Left ventricle myocardium inferior (tissue), 1 donor: Measurements from ENCODE around the gene SEMA4C. TPM values are rescaled to one million over a fixed set of nuclear protein-coding genes. Genes with fewer than 3 reads are reported as not detected.

ENCODE experiments used
- DNase-seq: peaks from one replicate; pipeline ENCODE4 v3.0.0-alpha.2; 2020
- H3K27ac ChIP-seq: fragments of 200-600 bp; replicated peaks from 2 replicates; pipeline ENCODE4 v1.8.0; 2021
- H3K27me3 ChIP-seq: fragments of 200-600 bp; 2 replicates; pipeline ENCODE4 v1.8.0; 2021; ENCODE audit warnings: low read depth
- H3K36me3 ChIP-seq: fragments of 200-600 bp; 2 replicates; pipeline ENCODE4 v1.8.0; 2021
- H3K4me1 ChIP-seq: fragments of 200-600 bp; 2 replicates; pipeline ENCODE4 v1.8.0; 2021
- H3K4me3 ChIP-seq: fragments of 200-600 bp; 2 replicates; pipeline ENCODE4 v1.8.0; 2021; ENCODE audit warnings: mild to moderate bottlenecking, moderate library complexity
- H3K9me3 ChIP-seq: fragments of 200-600 bp; replicated peaks from 2 replicates; pipeline ENCODE4 v1.8.0; 2021
- intact Hi-C: fragments of 100-400 bp; cut with micrococcal nuclease; formaldehyde crosslinking; loops from one replicate; pipeline ENCODE4 v1.11.0; 2022
- total RNA-seq: library from RNA; stranded (reverse); fragmentation: NEBNext Ultra II Directional; extraction: Animal tissue kit (Norgen Biotek cat#: 25700); gene quantifications from one replicate; pipeline ENCODE4 v1.2.1, GENCODE V29; 2021
- TF ChIP-seq, protein P1 (sequence below): fragments of 200-600 bp; IDR thresholded peaks from 2 replicates; pipeline ENCODE4 v1.8.0; 2021; ENCODE audit warnings: antibody characterized with exemption, mild to moderate bottlenecking, borderline replicate concordance
- donor health status: DM: no; HTN: yes; CAD: no; lungs with severe emphysema.

SEMA4C gene
- total RNA-seq, 1 donor from 2014 or later: 16.6 TPM

DNA sequence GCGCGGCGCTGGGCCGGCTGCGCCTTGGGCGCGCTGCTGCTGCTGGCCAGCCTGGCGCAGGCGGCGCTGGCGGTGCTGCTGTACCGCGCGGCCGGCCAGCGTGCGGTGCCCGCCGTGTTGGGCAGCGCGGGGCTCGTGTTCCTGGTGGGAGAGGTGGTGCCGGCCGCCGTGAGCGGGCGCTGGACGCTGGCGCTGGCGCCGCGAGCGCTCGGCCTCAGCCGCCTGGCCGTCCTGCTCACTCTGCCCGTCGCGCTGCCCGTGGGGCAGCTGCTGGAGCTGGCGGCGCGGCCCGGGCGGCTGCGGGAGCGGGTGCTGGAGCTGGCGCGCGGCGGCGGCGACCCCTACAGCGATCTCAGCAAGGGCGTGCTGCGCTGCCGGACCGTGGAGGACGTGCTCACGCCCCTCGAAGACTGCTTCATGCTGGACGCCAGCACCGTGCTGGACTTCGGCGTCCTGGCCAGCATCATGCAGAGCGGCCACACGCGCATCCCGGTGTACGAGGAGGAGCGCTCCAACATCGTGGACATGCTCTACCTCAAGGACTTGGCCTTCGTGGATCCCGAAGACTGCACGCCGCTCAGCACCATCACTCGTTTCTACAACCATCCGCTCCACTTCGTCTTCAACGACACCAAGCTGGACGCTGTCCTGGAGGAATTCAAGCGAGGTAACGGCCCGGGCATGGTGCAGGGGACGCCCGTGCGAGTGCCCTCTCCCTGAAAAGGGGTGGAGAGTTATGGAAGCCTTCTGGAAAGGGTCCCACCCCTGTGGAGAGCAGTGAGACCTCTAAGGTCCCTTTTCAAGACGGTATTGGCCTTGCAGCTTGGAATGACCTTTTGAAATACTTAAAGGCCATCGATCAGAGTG is 52.8 kb downstream of the SEMA4C start:
- Histone ChIP-seq H3K27me3 (no peaks in the 10 kb centered on the region), H3K4me1 (peaks cover 76% of the 10 kb centered on the region)
- no peak for DNase-seq

DNA sequence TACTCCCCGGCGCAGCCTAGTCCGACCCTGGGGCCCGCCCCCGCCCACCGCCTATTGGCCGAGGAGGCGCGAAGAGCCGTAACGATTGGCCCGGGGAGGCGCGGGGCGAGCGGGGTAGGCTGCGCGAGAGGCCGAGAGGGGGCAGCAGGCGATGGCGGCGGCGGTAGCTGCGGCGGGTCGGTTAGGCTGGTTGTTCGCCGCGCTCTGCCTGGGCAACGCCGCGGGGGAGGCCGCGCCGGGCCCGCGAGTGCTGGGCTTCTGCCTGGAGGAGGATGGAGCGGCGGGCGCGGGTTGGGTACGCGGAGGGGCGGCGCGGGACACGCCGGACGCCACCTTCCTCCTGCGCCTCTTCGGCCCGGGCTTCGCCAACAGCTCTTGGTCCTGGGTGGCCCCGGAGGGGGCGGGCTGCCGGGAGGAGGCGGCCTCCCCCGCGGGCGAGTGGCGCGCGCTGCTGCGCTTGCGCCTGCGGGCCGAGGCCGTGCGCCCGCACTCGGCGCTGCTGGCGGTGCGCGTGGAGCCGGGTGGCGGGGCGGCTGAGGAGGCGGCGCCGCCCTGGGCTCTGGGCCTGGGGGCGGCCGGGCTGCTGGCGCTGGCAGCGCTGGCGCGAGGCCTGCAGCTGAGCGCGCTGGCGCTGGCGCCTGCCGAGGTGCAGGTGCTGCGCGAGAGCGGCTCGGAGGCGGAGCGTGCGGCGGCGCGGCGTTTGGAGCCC is 53.6 kb downstream of the SEMA4C start, which contains the start of gene CNNM3:
Gene CNNM3, plus strand, starts transcription at position 142 of the 709 bp plus-strand sequence. Its CDS starts 10 bp downstream, at position 152.
- intact Hi-C loops: no loop called here
- Histone ChIP-seq H3K9me3 (no peaks in the 10 kb centered on the region), H3K27me3 (no peaks in the 10 kb centered on the region), H3K27ac (peak within 1 kb of the TSS; percentile 100), H3K36me3 (peaks cover 4% of the 10 kb centered on the region), H3K4me1 (peaks cover 76% of the 10 kb centered on the region), H3K4me3 (peak within 1 kb of the TSS; percentile 90)
- DNase-seq: peak; percentile 98
- TF ChIP-seq, protein P1, sequence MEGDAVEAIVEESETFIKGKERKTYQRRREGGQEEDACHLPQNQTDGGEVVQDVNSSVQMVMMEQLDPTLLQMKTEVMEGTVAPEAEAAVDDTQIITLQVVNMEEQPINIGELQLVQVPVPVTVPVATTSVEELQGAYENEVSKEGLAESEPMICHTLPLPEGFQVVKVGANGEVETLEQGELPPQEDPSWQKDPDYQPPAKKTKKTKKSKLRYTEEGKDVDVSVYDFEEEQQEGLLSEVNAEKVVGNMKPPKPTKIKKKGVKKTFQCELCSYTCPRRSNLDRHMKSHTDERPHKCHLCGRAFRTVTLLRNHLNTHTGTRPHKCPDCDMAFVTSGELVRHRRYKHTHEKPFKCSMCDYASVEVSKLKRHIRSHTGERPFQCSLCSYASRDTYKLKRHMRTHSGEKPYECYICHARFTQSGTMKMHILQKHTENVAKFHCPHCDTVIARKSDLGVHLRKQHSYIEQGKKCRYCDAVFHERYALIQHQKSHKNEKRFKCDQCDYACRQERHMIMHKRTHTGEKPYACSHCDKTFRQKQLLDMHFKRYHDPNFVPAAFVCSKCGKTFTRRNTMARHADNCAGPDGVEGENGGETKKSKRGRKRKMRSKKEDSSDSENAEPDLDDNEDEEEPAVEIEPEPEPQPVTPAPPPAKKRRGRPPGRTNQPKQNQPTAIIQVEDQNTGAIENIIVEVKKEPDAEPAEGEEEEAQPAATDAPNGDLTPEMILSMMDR: peak; percentile 83

More for the DNA sequence above, 52.8 kb downstream of the SEMA4C start:
- Histone ChIP-seq H3K36me3 (peaks cover 4% of the 10 kb centered on the region), H3K4me3 (peak overlapping the region; percentile 90), H3K9me3 (no peaks in the 10 kb centered on the region), H3K27ac (peak overlapping the region; percentile 100)
- TF ChIP-seq, protein P1: no peak
- intact Hi-C loops: no loop called here

DNA sequence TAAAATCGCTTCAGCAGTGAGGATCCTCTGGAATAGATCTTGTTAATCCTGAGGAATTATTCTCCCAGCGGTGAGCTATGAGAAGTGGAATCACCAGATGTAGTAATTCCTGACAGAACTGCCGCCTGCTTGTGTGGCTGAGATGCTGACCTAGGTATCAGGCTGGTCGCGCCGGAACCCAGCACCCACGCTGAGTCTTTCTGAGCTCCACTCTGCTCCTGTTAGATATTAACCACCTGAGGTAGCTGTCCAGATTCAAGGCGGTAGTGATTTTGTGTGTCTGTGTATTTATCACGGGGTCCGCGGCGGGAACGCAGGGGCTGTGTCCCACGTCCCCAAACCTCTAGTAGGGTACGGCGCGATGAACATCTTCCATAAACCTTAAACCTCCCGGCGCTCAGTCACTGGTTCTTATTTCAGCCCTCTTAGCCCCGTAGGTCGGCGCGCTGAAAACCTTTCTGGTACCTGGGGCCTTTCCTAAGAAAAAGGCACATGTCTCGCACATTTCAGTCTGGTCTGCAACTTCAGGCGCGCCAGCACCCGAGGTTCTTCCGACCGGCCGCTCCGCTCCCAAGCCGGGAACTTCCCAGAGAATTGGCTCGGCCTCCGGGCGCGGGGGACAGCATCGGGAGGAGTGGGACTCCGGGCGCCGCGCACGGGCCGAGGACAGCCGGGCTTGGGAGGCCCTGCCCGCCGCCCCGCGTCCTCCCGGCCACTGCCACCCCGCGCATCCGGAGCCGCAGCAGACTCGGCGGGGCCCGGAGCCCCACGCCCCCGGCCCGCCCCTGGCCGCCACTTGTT is 54.4 kb downstream of the SEMA4C start:
- H3K27me3 ChIP-seq: no peaks in the 10 kb centered on the region
- TF ChIP-seq, protein P1: no peak
- peak overlapping the region; percentile 90 for H3K4me3 ChIP-seq
- peaks cover 2% of the 10 kb centered on the region for H3K36me3 ChIP-seq
- intact Hi-C loops: no loop called here
- no peaks in the 10 kb centered on the region for H3K9me3 ChIP-seq
- H3K27ac ChIP-seq: peak overlapping the region; percentile 100
- DNase-seq: no peak
- H3K4me1 ChIP-seq: peaks cover 76% of the 10 kb centered on the region

DNA sequence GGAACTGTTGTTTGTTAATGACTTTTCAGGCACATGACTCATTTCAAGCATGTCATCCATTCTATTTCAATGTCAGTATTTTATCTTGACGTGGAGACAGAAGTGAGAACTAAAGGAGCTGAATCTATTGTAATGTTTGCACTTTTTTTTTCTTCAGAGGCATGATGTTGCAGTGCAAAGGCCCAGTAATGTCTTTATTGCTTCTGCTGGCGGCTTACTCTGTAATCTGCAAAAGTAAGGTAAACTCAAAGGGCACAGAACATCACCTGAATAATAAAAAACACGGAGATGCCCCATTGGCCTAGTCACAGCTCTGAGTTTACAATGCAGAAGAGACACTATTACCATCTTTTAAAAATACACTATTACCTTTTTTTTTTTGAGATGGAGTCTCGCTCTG is 56.2 kb downstream of the SEMA4C start:
- no peaks in the 10 kb centered on the region for H3K9me3 ChIP-seq
- TF ChIP-seq, protein P1: no peak
- H3K27ac ChIP-seq: no peak overlapping the region
- H3K27me3 ChIP-seq: no peaks in the 10 kb centered on the region
- H3K36me3 ChIP-seq: peaks cover 13% of the 10 kb centered on the region
- no peak for DNase-seq
- H3K4me1 ChIP-seq: peaks cover 76% of the 10 kb centered on the region
- intact Hi-C loops: no loop called here
- H3K4me3 ChIP-seq: no peak overlapping the region

DNA sequence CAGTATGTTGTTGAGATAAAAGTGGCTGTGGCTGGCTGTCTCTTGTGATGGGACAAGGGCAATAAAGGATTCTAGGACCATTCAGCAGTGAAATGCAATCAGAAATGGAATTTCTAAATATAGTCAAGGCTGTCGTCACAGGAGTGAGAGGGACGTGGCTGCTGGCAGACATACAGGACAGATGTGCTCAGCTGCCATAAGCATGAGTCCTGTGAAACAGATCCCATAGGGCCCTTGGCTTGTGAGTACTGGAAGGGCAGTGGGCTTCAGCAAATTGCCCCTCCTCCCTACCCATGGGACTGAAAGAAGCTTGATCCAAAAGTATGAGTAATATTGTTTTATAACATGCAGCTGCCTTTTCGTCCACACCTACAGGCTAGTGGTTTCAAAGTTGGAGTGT is 58.0 kb downstream of the SEMA4C start:
- DNase-seq: peak; percentile 81
- H3K27ac ChIP-seq: peak overlapping the region; percentile 68
- no peak overlapping the region for H3K4me3 ChIP-seq
- no peaks in the 10 kb centered on the region for H3K27me3 ChIP-seq
- H3K36me3 ChIP-seq: peaks cover 14% of the 10 kb centered on the region
- intact Hi-C loops: no loop called here
- peaks cover 67% of the 10 kb centered on the region for H3K4me1 ChIP-seq
- TF ChIP-seq, protein P1: no peak
- H3K9me3 ChIP-seq: no peaks in the 10 kb centered on the region
